ENCODE results near the gene TFPI.
"Not testable (repeated sequence)": the region's sequence is repeated elsewhere in the genome, so short reads cannot be mapped to it uniquely, and the experiment has no call there.

Gene TFPI

GRCh38 chr2:187514930-187515329, 39.3 kb downstream of the TFPI start:
- Histone ChIP-seq H3K4me1 (ENCODE audit: control insufficient read depth in 1 of 2, insufficient read depth in 1 of 2, low read depth in 1 of 2, low read length in 1 of 2) (no peaks in the 10 kb centered on the region), H3K9me3 (no peaks in the 10 kb centered on the region), H3K4me3 (ENCODE audit: low read depth in 1 of 2, low read length in 1 of 2) (no peak overlapping the region), H3K27ac (no peak overlapping the region), H3K36me3 (no peaks in the 10 kb centered on the region), H3K27me3 (no peaks in the 10 kb centered on the region)
- TF ChIP-seq CTCF (IDR thresholded peaks at IDR 0.05) = no peak

GRCh38 chr2:187514235-187514829, 39.9 kb downstream of the TFPI start:
- H3K27ac ChIP-seq; H3K4me1 ChIP-seq (ENCODE audit: control insufficient read depth in 1 of 2, insufficient read depth in 1 of 2, low read depth in 1 of 2, low read length in 1 of 2); H3K27me3 ChIP-seq; H3K36me3 ChIP-seq; H3K4me3 ChIP-seq (ENCODE audit: low read depth in 1 of 2, low read length in 1 of 2); H3K9me3 ChIP-seq: not testable (repeated sequence)

- not testable (repeated sequence) for H3K27me3 ChIP-seq; H3K4me3 ChIP-seq (ENCODE audit: low read depth in 1 of 2, low read length in 1 of 2)
These were observed 40.6 kb downstream of the TFPI start for GRCh38 chr2:187513460-187514234.

GRCh38 chr2:187511356-187512315, 42.6 kb downstream of the TFPI start:
- H3K27me3 ChIP-seq = no peaks in the 10 kb centered on the region

More at GRCh38 chr2:187513460-187514234, 40.6 kb downstream of the TFPI start:
- H3K9me3 ChIP-seq; H3K36me3 ChIP-seq; H3K4me1 ChIP-seq (ENCODE audit: control insufficient read depth in 1 of 2, insufficient read depth in 1 of 2, low read depth in 1 of 2, low read length in 1 of 2); H3K27ac ChIP-seq: not testable (repeated sequence)

GRCh38 chr2:187510419-187511355, 43.5 kb downstream of the TFPI start:
- not testable (repeated sequence) for H3K4me3 ChIP-seq (ENCODE audit: low read depth in 1 of 2, low read length in 1 of 2); H3K9me3 ChIP-seq; H3K36me3 ChIP-seq; H3K4me1 ChIP-seq (ENCODE audit: control insufficient read depth in 1 of 2, insufficient read depth in 1 of 2, low read depth in 1 of 2, low read length in 1 of 2); H3K27ac ChIP-seq; H3K27me3 ChIP-seq

More at GRCh38 chr2:187511356-187512315, 42.6 kb downstream of the TFPI start:
- Histone ChIP-seq H3K4me3 (ENCODE audit: low read depth in 1 of 2, low read length in 1 of 2) (no peak overlapping the region), H3K27ac (no peak overlapping the region), H3K36me3 (no peaks in the 10 kb centered on the region), H3K9me3 (no peaks in the 10 kb centered on the region), H3K4me1 (ENCODE audit: control insufficient read depth in 1 of 2, insufficient read depth in 1 of 2, low read depth in 1 of 2, low read length in 1 of 2) (no peaks in the 10 kb centered on the region)
- TF ChIP-seq CTCF (IDR thresholded peaks at IDR 0.05) = no peak

GRCh38 chr2:187509667-187510417, 44.4 kb downstream of the TFPI start:
- H3K27me3 ChIP-seq = no peaks in the 10 kb centered on the region
- no peaks in the 10 kb centered on the region for H3K36me3 ChIP-seq
- TF ChIP-seq CTCF (IDR thresholded peaks at IDR 0.05) = no peak
- H3K4me1 ChIP-seq (ENCODE audit: control insufficient read depth in 1 of 2, insufficient read depth in 1 of 2, low read depth in 1 of 2, low read length in 1 of 2) = no peaks in the 10 kb centered on the region
- H3K27ac ChIP-seq = no peak overlapping the region
- no peaks in the 10 kb centered on the region for H3K9me3 ChIP-seq
- no peak overlapping the region for H3K4me3 ChIP-seq (ENCODE audit: low read depth in 1 of 2, low read length in 1 of 2)

Measured in neutrophil (primary cell).